Measurements from ENCODE around the gene MAMDC2. TPM values are rescaled to one million over a fixed set of nuclear protein-coding genes. Genes with fewer than 3 reads are reported as not detected.

MAMDC2 gene
- total and polyA plus RNA-seq, 2 of the 8 experiments (the other 6 are each of a cell fraction or from before 2014, with no cell fraction given): 6.1 to 15.4 TPM

DNA sequence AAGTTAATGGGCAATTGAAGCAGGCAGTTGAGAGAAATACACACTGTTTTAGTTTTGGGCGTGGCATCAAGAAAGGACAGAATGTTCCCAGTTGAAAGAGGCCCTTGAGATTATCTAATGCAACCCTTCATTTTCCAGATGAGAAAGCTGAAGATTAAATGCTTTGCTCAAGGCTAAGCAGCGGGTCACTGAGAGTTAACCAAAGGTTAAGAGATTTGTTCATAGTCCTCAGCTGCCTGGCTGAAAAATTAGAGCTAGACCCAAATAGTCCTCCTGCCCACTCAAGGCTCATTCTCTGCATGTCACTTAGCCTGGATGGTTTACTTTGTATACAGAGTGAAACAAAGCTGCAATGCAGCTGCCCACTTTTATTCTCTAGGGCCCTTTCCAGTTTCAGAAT, 46.7 kb upstream of the MAMDC2 start (continued):
- no peak for TF ChIP-seq GABPA (IDR thresholded peaks at IDR 0.05; ENCODE audit: borderline replicate concordance, insufficient read depth, low read length)
- TF ChIP-seq, protein P1, sequence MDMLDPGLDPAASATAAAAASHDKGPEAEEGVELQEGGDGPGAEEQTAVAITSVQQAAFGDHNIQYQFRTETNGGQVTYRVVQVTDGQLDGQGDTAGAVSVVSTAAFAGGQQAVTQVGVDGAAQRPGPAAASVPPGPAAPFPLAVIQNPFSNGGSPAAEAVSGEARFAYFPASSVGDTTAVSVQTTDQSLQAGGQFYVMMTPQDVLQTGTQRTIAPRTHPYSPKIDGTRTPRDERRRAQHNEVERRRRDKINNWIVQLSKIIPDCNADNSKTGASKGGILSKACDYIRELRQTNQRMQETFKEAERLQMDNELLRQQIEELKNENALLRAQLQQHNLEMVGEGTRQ (IDR thresholded peaks at IDR 0.05; ENCODE audit: low read length): no peak
- TF ChIP-seq, protein P2, sequence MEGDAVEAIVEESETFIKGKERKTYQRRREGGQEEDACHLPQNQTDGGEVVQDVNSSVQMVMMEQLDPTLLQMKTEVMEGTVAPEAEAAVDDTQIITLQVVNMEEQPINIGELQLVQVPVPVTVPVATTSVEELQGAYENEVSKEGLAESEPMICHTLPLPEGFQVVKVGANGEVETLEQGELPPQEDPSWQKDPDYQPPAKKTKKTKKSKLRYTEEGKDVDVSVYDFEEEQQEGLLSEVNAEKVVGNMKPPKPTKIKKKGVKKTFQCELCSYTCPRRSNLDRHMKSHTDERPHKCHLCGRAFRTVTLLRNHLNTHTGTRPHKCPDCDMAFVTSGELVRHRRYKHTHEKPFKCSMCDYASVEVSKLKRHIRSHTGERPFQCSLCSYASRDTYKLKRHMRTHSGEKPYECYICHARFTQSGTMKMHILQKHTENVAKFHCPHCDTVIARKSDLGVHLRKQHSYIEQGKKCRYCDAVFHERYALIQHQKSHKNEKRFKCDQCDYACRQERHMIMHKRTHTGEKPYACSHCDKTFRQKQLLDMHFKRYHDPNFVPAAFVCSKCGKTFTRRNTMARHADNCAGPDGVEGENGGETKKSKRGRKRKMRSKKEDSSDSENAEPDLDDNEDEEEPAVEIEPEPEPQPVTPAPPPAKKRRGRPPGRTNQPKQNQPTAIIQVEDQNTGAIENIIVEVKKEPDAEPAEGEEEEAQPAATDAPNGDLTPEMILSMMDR (IDR thresholded peaks at IDR 0.05; ENCODE audit: control extremely low read depth in 1 of 3, insufficient read depth in 1 of 3, low read depth in 1 of 3, low read length in 3 of 3): no peak
- TF ChIP-seq NANOG (IDR thresholded peaks at IDR 0.05; ENCODE audit: insufficient read depth, low read depth, low read length, poor library complexity, severe bottlenecking): no peak
- no peak for TF ChIP-seq NRF1 (IDR thresholded peaks at IDR 0.05; ENCODE audit: low read depth, low read length)
- TF ChIP-seq RFX5 (IDR thresholded peaks at IDR 0.05; ENCODE audit: borderline replicate concordance, low read depth, low read length): no peak
- TF ChIP-seq RBBP5 (IDR thresholded peaks at IDR 0.05; ENCODE audit: borderline replicate concordance, low read depth, low read length): no peak

Measured in H1 (cell line).